H1 (cell line): ENCODE results near the gene PIMREG. TPM values are rescaled to one million over a fixed set of nuclear protein-coding genes. Genes with fewer than 3 reads are reported as not detected.

Experiments
- CREB1 ChIP-seq: IDR thresholded peaks from 2 replicates; pipeline ENCODE4 v1.6.1; 2012; ENCODE audit warnings: inconsistent platforms
- polyA plus RNA-seq, 7 experiments: library from polyadenylated mRNA; depleted of rRNA in 3 of 7; stranded (reverse) in 5 of 7; unstranded in 2 of 7; fragments of >200 nt in 5 of 7; fragments of 200-250 nt in 2 of 7; gene quantifications; 1 replicate in 5 of 7; 2 replicates in 1 of 7; 4 replicates in 1 of 7; pipeline versions ENCODE4 v1.2.1 to v1.2.3, GENCODE V29; 2011 to 2013; ENCODE audit warnings: missing spikeins in 2 of 7, mixed read lengths in 2 of 7
- total RNA-seq: library from RNA; stranded (reverse); fragmentation: NEBNext Ultra II Directional; extraction: Animal tissue kit (Norgen Biotek cat#: 25700); gene quantifications from 2 replicates; pipeline ENCODE4 v1.2.1, GENCODE V29; 2021

The PIMREG gene
- total and polyA plus RNA-seq, 2 of the 8 experiments (the other 6 are each of a cell fraction or from before 2014, with no cell fraction given) = 133 to 148 TPM

GRCh38 chr17:6472517-6472916, 28.3 kb downstream of the PIMREG start (continued):
- no peak for TF ChIP-seq CREB1
- TF ChIP-seq, all 59 proteins: peak for 0
